OCI-LY7 (cell line): ENCODE results near the gene SLC35A5.

Source experiments
- CTCF ChIP-seq: fragments of 200-600 bp; sonication (generic); conservative IDR thresholded peaks from 2 replicates; pipeline ENCODE4 v1.5.1; 2014; ENCODE audit warnings: mild to moderate bottlenecking, antibody characterized with exemption, low read length, moderate library complexity, mixed read lengths
- EZH2phosphoT487 ChIP-seq: fragments of 200-600 bp; sonication (generic); IDR thresholded peaks from 2 replicates; pipeline ENCODE4 v1.6.1; 2018; ENCODE audit warnings: low read depth, borderline replicate concordance, mild to moderate bottlenecking, mixed run types, antibody characterized with exemption, low read length, moderate library complexity, mixed read lengths

DNA sequence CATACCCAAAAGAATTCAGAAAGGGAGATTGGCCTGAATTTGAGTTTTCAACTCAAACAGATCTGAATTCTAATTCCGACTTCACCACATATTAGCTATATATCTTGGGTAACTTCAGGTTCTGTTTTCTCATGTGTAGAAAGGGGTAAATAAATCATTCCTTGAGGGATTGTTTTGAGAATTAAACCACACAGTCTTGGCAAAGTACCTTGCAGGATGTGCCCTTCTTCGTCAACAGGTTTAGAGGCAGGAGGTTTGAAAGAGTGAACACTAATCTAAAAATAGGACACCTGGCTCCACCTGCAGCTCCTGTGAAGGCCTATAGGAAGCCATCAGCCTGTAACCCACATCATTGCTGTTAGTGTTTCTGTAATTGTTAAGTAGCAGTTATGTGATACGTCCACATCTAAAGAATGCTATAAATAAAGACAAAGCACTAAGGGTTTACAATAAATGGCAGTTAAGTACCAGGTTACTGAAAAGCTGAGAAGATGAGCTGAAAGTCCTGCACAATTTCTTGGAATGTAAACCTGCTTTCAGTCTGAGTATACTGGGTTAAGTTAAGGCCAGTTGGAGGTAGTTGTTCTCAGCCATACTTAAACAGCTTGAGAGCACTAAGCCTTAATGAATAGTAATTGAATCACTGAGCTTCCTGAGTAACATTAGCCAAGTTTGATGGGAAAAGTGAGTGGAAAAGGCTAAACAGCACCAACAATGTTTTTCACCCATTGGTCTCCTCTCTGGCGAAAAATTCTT lies 73.1 kb downstream of the SLC35A5 start:
- TF ChIP-seq CTCF, result no peak
- TF ChIP-seq EZH2phosphoT487, result no peak
